SHP77 treated with DMSO at 0.1 percent for 48 hours (cell line): ENCODE measurements around the gene CPNE4.
"Not testable (repeated sequence)": the region's sequence is repeated elsewhere in the genome, so short reads cannot be mapped to it uniquely, and the experiment has no call there.

Experiments
- DNase-seq: peaks from one replicate; lab custom pipeline; 2025; lab: John Stamatoyannopoulos, UW

The CPNE4 gene

DNA sequence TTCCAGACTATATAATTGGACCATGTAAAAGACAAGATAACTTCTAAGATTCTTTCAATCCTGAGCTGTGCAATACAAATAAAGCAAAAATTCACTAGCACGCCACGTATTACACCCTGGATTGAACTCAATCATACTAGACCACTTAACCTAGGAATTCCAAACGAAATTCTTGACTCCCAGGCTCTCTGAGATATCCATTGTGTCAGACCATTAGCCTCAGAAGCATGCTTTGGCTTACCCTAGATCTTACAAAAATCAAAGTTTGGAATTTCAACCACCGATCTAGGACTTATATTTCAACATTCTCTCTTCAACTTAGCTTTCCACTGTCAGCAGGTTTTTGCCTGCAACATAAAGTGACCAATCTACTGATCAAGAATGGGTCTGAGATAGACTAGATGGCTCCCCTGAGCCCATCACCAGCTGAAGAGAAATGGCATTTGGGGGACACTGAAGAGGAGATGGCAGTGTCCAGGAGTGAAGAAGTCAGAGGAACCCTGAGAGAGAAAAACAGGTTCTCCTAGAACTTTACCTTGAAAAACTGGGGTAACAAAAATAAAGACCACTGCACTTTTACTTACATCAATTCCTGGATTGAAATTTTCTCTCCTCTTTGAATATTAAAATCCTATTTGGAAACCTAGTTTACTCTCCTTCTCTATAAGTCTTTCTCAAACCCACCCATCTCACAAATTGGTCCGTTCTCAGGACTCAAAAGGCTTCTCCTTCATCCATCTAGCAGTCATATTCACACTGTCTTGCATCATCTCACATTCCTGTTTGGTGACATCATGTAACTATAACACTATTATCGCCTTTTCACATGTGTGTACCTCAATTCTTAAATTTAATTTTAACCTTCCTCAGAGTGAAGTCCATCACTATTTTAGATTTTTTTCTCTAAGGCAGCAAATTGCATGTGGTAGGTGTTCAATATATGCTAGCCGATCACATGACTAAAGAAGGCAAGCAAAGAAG is 18.5 kb downstream of the CPNE4 start:
- no peak for DNase-seq

DNA sequence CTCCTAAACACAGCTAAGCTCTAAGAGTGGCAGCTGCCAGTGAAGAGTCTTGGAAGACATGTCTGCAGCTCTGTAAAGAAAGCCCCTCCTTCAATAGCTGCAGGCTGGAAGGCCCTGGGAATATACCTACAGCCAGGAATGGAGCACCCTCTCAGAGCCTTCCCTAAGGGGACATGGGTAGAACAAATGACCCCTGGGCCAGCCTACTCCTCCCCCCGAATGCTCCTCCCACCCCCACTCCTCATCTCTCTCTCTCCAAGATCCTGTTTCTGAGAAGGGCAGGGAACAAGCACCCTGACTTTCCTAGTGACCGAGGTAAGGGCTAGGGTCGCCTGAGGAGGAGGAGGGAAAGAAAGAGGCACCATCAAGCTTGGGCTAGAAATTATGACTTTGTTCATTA is 20.7 kb downstream of the CPNE4 start:
- DNase-seq = no peak

DNA sequence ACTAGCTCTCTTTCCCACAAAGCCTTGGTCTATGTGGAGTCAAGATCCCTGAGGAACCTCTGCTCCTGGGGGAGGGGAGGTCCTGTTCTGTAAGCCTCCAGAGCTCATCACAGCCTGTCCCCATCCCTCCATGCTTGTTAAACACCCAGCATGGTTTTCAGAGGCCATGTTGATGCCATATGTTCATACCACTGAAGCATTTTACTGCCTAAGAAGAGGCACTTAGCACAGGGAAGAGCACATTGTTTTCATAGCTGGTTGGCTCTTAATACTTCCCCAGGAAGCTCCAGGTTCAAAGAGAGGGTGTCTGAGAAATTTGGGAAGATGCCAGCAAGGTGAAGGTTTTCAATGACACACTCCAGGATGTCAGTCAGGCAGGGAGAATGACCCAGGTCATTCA is 25.6 kb downstream of the CPNE4 start:
- no peak for DNase-seq

DNA sequence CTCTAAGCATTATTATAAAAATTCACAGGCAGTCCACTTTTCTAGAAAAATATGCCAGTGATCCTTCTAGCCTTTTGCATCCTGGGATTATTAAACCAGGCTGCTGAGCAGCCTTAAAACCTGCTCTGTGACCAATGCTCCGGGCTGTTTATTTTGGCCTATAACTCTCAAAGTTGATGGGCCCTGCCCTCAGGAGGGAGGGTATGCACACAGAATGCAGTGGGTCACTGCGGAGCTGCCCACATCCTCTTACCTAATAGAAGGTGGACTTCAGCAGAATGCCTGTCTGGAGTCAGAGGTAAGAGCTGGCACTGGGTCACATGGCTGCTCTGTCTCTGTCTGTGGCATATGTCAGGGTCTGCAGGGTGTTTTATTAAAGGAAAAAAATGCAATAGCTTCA is 26.0 kb downstream of the CPNE4 start:
- no peak for DNase-seq

DNA sequence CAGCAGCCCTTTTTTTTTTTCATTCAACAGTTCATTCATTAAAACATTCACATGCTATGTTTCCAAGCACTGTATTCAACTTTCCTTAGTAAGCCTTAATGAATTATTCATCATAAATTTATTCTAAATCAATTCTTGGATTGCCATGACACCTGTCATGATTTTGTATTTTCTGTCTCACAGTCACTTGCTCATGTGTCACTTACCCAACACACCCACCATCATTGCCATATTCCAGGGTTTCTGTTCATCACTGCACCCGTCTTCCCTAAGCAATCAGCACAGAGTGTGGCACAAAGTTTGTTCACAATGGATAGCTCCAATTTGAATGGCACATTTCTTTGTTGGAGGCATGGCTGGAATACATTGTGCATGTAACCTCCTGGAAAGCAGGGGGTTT is 27.2 kb downstream of the CPNE4 start:
- no peak for DNase-seq

- DNase-seq = no peak
Observed at GRCh38 chr3:132006605-132007204, 28.1 kb downstream of the CPNE4 start.

DNA sequence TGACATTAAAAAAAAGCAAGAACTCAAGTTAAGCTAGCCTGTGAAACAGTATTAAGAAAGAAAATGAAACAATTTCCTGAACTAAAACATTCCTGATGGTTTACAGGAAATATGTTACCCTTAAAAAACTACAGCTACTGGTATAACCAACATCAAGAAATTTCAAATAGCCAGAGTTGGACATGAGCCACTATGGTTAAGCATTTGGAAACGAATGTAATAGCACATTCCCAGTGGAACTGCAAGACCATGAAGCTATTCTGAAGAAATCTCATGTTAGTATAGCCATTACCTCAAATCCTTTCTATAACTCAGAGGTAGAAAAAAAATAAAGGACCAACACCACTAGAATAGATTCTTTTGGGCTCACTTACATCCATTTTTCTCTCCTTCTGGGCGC is 30.2 kb downstream of the CPNE4 start:
- no peak for DNase-seq

- DNase-seq = no peak
Observed at GRCh38 chr3:132003685-132004084, 31.1 kb downstream of the CPNE4 start.

DNA sequence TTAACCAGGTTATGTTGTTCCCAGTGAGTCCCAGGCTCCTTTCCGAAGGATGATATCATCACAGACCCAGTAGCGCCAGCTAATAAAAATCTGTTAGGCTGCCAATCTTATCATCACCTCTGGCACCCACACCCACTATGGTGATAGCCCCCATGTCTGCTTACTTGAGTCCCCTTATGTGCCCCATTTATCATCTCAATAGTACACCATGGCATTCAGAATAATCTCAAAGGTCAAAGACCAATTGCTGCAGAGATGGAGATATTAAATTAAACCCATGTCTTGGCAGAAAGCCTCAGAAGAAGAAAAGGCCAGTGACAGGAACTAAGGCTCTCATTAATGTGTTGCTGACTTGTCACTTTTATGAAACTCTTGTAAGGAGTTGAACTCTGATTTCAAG is 32.8 kb downstream of the CPNE4 start:
- no peak for DNase-seq

GRCh38 chr3:132001036-132001435 is 33.8 kb downstream of the CPNE4 start:
- no peak for DNase-seq

- DNase-seq = no peak
Observed at GRCh38 chr3:131998027-131998426, 36.8 kb downstream of the CPNE4 start.

DNA sequence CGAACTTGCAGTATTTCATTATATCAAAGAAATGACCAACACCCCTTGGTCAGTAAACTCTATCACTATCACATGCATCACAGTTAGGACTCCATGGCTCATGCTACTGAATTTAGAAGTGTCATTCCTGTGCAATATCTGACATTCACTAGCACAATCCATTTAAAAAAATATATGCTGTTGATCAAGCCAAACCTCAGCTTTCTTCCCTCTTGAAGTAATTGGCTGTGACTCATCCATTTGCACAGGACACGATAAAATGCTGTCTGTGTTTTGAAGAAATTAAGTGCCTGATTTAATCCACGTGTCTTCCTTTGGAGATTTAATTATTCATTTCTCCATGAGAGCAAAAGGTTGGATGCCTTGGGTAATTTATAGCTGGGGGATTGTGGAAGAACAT is 38.9 kb downstream of the CPNE4 start:
- no peak for DNase-seq

- no peak for DNase-seq
Observed at GRCh38 chr3:131989318-131989717, 45.5 kb downstream of the CPNE4 start.

DNA sequence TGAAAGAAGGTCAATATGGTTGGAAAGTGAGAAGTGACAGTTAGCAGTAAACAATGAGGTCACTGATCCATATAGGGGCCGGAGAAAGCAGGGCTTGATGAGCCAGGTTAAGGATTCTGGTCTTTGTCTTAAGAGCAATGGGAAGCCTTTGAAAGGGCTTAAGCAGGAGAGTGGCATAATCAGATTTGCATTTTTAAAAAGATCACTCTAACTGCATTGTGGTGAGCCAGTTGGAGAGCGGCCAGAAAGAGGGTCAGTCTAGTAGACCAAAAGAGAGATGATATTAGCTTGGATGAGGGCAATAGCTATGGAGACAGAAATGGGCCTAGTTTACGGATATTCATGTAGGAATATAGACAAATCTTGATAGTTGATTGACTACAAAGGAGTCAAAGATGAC is 46.6 kb downstream of the CPNE4 start:
- no peak for DNase-seq

GRCh38 chr3:131983689-131984088 is 51.1 kb downstream of the CPNE4 start:
- no peak for DNase-seq

GRCh38 chr3:131981323-131981722 is 53.5 kb downstream of the CPNE4 start:
- no peak for DNase-seq

GRCh38 chr3:131976448-131976847 is 58.4 kb downstream of the CPNE4 start:
- DNase-seq = no peak

DNA sequence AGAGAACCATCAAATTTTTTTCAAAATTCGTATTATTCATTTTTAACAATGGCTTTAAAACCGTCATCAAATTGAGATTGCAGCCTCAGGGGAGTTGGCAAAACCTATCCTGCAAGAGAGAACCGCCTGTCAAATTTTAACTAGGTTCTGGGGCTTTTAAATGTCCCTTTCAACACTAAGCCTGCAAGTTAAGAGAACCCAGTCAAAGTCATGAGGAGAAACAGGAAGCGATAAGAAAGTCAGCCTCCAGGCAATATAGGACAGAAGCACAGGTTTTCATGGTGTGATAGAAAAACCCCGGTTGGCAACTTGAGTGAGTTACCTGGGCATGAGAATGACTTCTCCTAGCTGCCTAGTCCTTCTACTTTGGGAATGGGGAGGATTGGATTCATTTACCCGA is 59.8 kb downstream of the CPNE4 start:
- DNase-seq = no peak

DNA sequence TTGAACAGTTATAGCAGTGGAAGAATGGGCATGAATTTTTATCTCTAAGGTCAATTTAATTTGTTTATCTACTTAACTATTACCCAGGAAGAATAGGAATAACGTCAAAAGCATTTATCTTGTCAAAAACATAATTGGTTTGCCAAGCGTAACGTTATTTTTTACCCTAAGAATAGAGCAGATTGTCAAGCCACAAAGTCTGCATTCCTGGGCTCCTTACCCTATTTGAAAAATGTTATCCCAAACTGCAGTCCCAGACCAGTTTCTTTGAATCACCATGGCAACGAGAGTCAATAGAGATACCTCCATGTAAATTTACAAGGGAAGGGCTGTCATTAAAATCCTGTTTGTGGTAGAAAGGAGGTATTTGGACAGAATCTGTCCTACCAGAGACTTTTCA is 61.1 kb downstream of the CPNE4 start:
- no peak for DNase-seq

DNA sequence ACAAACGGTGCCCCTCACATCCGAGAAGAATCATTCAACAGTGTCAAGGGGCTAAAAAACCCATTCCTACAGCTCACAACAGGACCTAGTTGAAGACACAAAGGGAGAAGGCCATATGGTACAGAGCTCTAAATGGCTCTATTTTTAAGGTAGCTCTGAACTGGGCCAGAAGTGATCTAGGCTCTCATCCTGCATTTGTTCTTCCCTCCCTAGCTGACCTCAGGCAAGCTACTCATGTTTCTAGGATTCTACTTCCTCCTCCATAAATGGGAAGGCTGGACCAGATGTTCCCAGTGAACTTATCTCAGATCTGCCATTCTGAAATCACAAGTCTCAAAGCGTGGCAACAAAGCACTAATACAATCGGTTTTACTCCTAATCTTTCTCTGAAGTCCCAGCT is 62.3 kb downstream of the CPNE4 start:
- DNase-seq = no peak

DNA sequence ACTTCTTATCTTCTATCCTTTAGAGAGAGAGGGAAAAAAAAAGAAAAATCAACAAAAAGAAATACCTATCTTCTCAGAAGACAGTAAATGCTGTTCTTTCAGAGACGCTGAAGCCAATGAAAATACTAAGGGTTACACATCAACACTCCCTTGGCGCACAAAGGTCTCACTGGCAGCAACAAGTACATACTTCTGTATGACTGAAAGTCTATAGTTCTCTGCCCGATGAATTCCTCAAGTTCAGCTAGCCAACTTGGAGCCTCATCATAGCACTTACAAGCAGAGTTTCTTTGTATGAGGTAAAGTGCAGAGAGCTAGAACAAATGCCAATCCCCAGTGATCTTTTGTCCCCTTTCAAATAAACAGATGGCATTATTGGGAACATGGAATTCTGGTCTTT is 62.7 kb downstream of the CPNE4 start:
- DNase-seq = no peak

DNA sequence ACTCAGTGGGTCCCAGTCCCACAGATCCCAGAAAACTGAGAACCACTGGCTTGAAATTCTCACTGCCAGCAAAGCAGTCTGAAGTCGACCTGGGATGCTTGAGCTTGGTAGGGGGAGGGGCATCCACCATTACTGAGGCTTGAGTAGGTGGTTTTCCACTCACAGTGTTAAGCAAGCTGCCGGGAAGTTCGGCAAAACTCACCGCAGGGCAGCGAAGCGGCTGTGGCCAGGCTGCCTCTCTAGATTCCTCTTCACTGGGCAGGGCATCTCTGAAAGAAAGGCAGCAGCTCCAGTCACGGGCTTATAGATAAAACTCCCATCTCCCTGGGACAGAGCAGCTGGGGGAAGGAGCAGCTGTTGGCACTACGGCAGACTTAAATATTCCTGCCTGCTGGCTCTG is 71.4 kb downstream of the CPNE4 start:
- not testable (repeated sequence) for DNase-seq

DNA sequence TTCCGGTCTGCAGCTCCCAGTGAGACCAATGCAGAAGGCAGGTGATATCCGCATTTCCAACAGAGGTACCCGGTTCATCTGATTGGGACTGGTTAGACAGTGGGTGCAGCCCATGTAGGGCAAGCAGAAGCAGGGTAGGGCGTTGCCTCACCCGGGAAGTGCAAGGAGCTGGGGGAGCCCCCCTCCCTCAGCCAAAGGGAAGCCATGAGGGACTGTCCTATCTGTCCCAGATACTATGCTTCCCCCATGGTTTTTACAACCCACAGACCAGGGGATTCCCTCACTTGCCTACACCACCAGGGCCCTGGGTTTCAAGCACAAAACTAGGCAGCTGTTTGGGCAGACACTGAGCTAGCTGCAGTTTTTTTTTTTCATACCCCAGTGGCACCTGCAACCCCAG is 71.8 kb downstream of the CPNE4 start:
- DNase-seq = no peak

DNA sequence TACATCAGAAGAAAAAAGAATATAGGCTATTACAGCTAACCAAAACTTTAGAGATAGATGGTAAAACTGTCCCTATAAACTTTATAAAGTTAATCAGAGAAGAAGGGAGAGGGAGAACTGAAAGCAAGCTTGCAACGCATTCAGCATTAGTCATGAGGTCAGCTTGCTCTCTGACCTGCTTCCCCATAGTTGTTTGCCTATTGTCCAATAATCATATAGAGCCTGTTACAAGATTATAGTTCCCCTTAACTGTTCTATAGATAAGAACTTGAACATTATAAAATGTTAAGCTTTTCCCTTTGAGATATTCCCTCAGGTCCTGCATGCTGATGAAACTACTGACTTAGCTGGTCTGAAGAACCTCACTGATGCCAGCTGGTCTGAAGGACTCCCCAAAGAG is 74.5 kb downstream of the CPNE4 start:
- DNase-seq = no peak
